Activated CD4-positive, alpha-beta T cell treated with anti-CD3 and anti-CD28 coated beads, Interleukin-2, amount 50 U/mL, for 48 hours (primary cell): ENCODE data around the gene MAOA.
"Not testable (repeated sequence)": the region's sequence is repeated elsewhere in the genome, so short reads cannot be mapped to it uniquely, and the experiment has no call there.

Experiments used
- DNase-seq, 2 experiments: peaks; one replicate each; pipeline ENCODE4 v3.0.0-alpha.2; 2020

MAOA gene

GRCh38 chrX:43718546-43718945 is 62.4 kb downstream of the MAOA start:
- no peak for DNase-seq

GRCh38 chrX:43718956-43719355 is 62.9 kb downstream of the MAOA start:
- DNase-seq, result no peak

- DNase-seq, result no peak
These were observed 64.0 kb downstream of the MAOA start for GRCh38 chrX:43720082-43720481.

- no peak for DNase-seq
These were observed 64.9 kb downstream of the MAOA start for GRCh38 chrX:43720961-43721360.

GRCh38 chrX:43725227-43725626 is 69.1 kb downstream of the MAOA start:
- not testable (repeated sequence) for DNase-seq

- not testable (repeated sequence) for DNase-seq
These were observed 71.2 kb downstream of the MAOA start for GRCh38 chrX:43727254-43727653.

GRCh38 chrX:43728002-43728401 is 71.9 kb downstream of the MAOA start:
- DNase-seq, result no peak

- DNase-seq, result no peak
These were observed 72.9 kb downstream of the MAOA start for GRCh38 chrX:43728966-43729365.

- no peak for DNase-seq
These were observed 75.0 kb downstream of the MAOA start for GRCh38 chrX:43731086-43731485.

- DNase-seq, result no peak
These were observed 77.6 kb downstream of the MAOA start for GRCh38 chrX:43733699-43734098.

GRCh38 chrX:43734444-43734843 is 78.3 kb downstream of the MAOA start:
- no peak for DNase-seq

- DNase-seq, result no peak
These were observed 79.4 kb downstream of the MAOA start for GRCh38 chrX:43735534-43735933.

- DNase-seq, result no peak
These were observed 79.9 kb downstream of the MAOA start for GRCh38 chrX:43735957-43736356.

GRCh38 chrX:43741843-43742573 is 85.9 kb downstream of the MAOA start:
- no peak for DNase-seq

- no peak for DNase-seq
These were observed 87.2 kb downstream of the MAOA start for GRCh38 chrX:43743100-43743822.

- no peak for DNase-seq
These were observed 88.2 kb downstream of the MAOA start for GRCh38 chrX:43744284-43744683.

GRCh38 chrX:43745938-43746721 is 90.0 kb downstream of the MAOA start:
- DNase-seq, result no peak

GRCh38 chrX:43747476-43747875 is 91.4 kb downstream of the MAOA start:
- DNase-seq, result no peak

- DNase-seq, result peak; percentile 3 to 16
These were observed 94.2 kb downstream of the MAOA start for GRCh38 chrX:43750248-43750676.

GRCh38 chrX:43753637-43754036 is 97.5 kb downstream of the MAOA start:
- DNase-seq, result no peak

GRCh38 chrX:43756076-43756475 is 100.0 kb downstream of the MAOA start:
- no peak for DNase-seq

- DNase-seq, result no peak
These were observed 101.9 kb downstream of the MAOA start for GRCh38 chrX:43758044-43758443.

- DNase-seq, result no peak
These were observed 130.0 kb downstream of the MAOA start for GRCh38 chrX:43785930-43786591.
